NT2/D1 (cell line): ENCODE data around the gene MYOZ3.

Source experiments
- DNase-seq: peaks from one replicate; pipeline ENCODE4 v3.0.0-alpha.2; 2011; ENCODE audit warnings: low read depth, low spot score
- H3K27me3 ChIP-seq: 2 replicates; pipeline ENCODE4 v1.6.0; 2011; ENCODE audit warnings: mild to moderate bottlenecking; ENCODE audit not compliant: insufficient read length, insufficient read depth
- H3K36me3 ChIP-seq: 2 replicates; pipeline ENCODE4 v1.6.1; 2011; ENCODE audit warnings: mild to moderate bottlenecking, low read length, mixed read lengths; ENCODE audit not compliant: insufficient read depth, insufficient read length
- H3K4me1 ChIP-seq: 2 replicates; pipeline ENCODE4 v1.5.1; 2011; ENCODE audit not compliant: insufficient read depth, insufficient read length
- H3K4me3 ChIP-seq: 2 replicates; pipeline ENCODE4 v1.5.1; 2011; ENCODE audit warnings: low read depth; ENCODE audit not compliant: insufficient read length
- H3K9ac ChIP-seq: 2 replicates; pipeline ENCODE4 v1.6.0; 2011; ENCODE audit warnings: low read depth; ENCODE audit not compliant: insufficient read length
- H3K9me3 ChIP-seq: 2 replicates; pipeline ENCODE4 v1.5.1; 2011; ENCODE audit warnings: mild to moderate bottlenecking, low read length; ENCODE audit not compliant: insufficient read depth
- SUZ12 ChIP-seq: IDR thresholded peaks from 2 replicates; pipeline ENCODE4 v1.6.1; 2011; ENCODE audit not compliant: insufficient read length, insufficient read depth; ENCODE audit errors: extremely low read depth
- YY1 ChIP-seq: IDR thresholded peaks from 2 replicates; pipeline ENCODE4 v1.6.1; 2011; ENCODE audit not compliant: insufficient read length, insufficient read depth
- ZNF274 ChIP-seq: IDR thresholded peaks from 2 replicates; pipeline ENCODE4 v1.6.1; 2011; ENCODE audit warnings: mild to moderate bottlenecking, low read depth, low read length

Gene MYOZ3

GRCh38 chr5:150661086-150661485 is at the start of gene MYOZ3:
TSS of gene MYOZ3 (plus strand) at chr5:150661251. CDS start at chr5:150662942, 1,691 bp downstream.
- Histone ChIP-seq H3K4me3 (no peak within 1 kb of the TSS), H3K27me3 (no peaks in the 10 kb centered on the region), H3K36me3 (peaks cover 4% of the 10 kb centered on the region), H3K9me3 (no peaks in the 10 kb centered on the region), H3K9ac (peak within 1 kb of the TSS; percentile 67), H3K4me1 (peaks cover 15% of the 10 kb centered on the region)
- TF ChIP-seq SUZ12, result no peak
- no peak for TF ChIP-seq YY1
- TF ChIP-seq ZNF274, result no peak
- no peak for DNase-seq

GRCh38 chr5:150612405-150612804 is 48.6 kb upstream of the MYOZ3 start:
- Histone ChIP-seq H3K4me1 (peaks cover 19% of the 10 kb centered on the region), H3K4me3 (no peak overlapping the region), H3K27me3 (peaks cover 4% of the 10 kb centered on the region), H3K36me3 (no peaks in the 10 kb centered on the region), H3K9ac (no peak overlapping the region), H3K9me3 (no peaks in the 10 kb centered on the region)
- TF ChIP-seq ZNF274 (no peak), YY1 (no peak), SUZ12 (no peak)
- no peak for DNase-seq

GRCh38 chr5:150612905-150613670 is 48.0 kb upstream of the MYOZ3 start:
- H3K4me1 ChIP-seq, result peaks cover 19% of the 10 kb centered on the region
- no peaks in the 10 kb centered on the region for H3K36me3 ChIP-seq
- no peak for DNase-seq

GRCh38 chr5:150613991-150614660 is 46.9 kb upstream of the MYOZ3 start:
- Histone ChIP-seq H3K9ac (no peak overlapping the region), H3K4me3 (no peak overlapping the region), H3K36me3 (no peaks in the 10 kb centered on the region), H3K9me3 (no peaks in the 10 kb centered on the region), H3K27me3 (peaks cover 4% of the 10 kb centered on the region), H3K4me1 (peaks cover 23% of the 10 kb centered on the region)
- TF ChIP-seq YY1, result no peak
- TF ChIP-seq ZNF274, result no peak
- no peak for TF ChIP-seq SUZ12
- no peak for DNase-seq

More at GRCh38 chr5:150612905-150613670, 48.0 kb upstream of the MYOZ3 start:
- Histone ChIP-seq H3K9ac (no peak overlapping the region), H3K4me3 (no peak overlapping the region), H3K9me3 (no peaks in the 10 kb centered on the region), H3K27me3 (peaks cover 4% of the 10 kb centered on the region)
- TF ChIP-seq ZNF274 (no peak), YY1 (no peak), SUZ12 (no peak)

GRCh38 chr5:150614661-150615060 is 46.4 kb upstream of the MYOZ3 start:
- no peak for DNase-seq
- H3K36me3 ChIP-seq, result no peaks in the 10 kb centered on the region
- TF ChIP-seq ZNF274 (no peak), YY1 (no peak), SUZ12 (no peak)

DNA sequence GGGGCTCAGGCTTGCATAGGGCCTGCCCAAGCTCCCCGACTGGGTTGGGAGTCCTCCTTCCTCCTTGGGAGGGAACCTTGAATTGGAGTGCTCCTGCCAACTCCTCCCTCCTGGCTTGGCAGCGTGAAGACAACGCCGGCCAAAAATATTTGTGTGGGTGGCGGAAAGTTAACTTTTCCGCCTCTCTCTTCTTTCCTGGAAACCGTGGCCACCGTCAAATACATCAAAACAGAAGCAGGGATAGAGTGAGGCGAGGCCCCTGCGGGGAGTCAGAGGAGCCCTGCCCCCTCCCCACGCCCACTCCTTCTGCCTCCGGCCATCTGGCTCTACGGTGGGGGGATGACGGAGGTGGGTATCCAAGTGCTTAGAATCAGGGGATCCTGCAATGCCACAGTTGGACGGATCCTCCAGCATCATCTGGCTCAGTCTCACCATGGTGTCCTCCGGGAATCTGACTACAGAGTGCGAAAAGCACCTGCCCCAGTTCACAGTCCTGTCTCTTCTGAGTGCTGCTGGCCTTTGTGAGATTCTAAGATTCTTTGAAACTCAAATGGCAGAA is 45.8 kb upstream of the MYOZ3 start:
- Histone ChIP-seq H3K27me3 (peaks cover 4% of the 10 kb centered on the region), H3K4me1 (peaks cover 28% of the 10 kb centered on the region), H3K9ac (no peak overlapping the region), H3K4me3 (no peak overlapping the region), H3K36me3 (no peaks in the 10 kb centered on the region), H3K9me3 (no peaks in the 10 kb centered on the region)
- DNase-seq, result no peak
- no peak for TF ChIP-seq YY1
- no peak for TF ChIP-seq SUZ12
- TF ChIP-seq ZNF274, result no peak

More at GRCh38 chr5:150614661-150615060, 46.4 kb upstream of the MYOZ3 start:
- Histone ChIP-seq H3K4me1 (peaks cover 28% of the 10 kb centered on the region), H3K9me3 (no peaks in the 10 kb centered on the region), H3K4me3 (no peak overlapping the region), H3K27me3 (peaks cover 4% of the 10 kb centered on the region), H3K9ac (no peak overlapping the region)

GRCh38 chr5:150616024-150616470 is 45.0 kb upstream of the MYOZ3 start:
- Histone ChIP-seq H3K4me1 (peaks cover 28% of the 10 kb centered on the region), H3K4me3 (no peak overlapping the region), H3K9ac (no peak overlapping the region), H3K9me3 (no peaks in the 10 kb centered on the region), H3K27me3 (peaks cover 4% of the 10 kb centered on the region), H3K36me3 (no peaks in the 10 kb centered on the region)
- TF ChIP-seq YY1, result no peak
- no peak for TF ChIP-seq ZNF274
- no peak for TF ChIP-seq SUZ12
- DNase-seq, result no peak
